Body of pancreas (tissue), 4 donors: ENCODE results near the gene KLHDC4.

Source experiments
- POLR2A ChIP-seq, 3 donors: fragments of 450-650 bp; IDR thresholded peaks; one replicate each; pipeline ENCODE4 v1.6.1; 2016; ENCODE audit warnings: antibody characterized with exemption in 3 of 3, mild to moderate bottlenecking in 2 of 3
- TF ChIP-seq, protein P1 (sequence below), 7 experiments: fragments of 450-650 bp in 4 of 7; fragments of 200-600 bp in 3 of 7; sonication (generic) in 3 of 7; IDR thresholded peaks; one replicate each; pipeline ENCODE4 v1.5.1; 2016 to 2019; ENCODE audit warnings: antibody characterized with exemption in 7 of 7

DNA sequence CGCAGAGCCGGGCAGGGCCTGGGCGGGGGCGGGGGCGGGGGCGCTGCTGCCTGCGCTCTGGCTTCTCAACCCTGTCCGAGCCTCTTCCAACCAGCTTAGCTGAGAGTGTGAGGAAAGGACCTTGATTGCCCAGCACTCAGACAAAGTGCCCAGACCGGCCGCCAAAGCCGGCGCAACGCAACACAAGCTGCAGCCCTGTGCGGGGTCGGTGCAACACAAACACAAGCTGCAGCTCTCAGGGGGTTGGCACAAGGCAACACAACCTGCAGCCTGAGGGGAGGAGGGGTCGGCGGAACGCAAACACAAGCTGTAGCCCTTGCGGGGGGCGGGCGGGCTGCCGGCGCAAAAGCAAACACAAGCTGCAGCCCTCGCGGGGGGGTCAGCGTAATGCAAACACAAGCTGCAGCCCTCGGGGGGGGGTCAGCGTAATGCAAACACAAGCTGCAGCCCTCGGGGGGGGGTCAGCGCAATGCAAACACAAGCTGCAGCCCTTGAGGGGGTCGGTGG, 60.0 kb downstream of the KLHDC4 start:
- TF ChIP-seq, protein P1, sequence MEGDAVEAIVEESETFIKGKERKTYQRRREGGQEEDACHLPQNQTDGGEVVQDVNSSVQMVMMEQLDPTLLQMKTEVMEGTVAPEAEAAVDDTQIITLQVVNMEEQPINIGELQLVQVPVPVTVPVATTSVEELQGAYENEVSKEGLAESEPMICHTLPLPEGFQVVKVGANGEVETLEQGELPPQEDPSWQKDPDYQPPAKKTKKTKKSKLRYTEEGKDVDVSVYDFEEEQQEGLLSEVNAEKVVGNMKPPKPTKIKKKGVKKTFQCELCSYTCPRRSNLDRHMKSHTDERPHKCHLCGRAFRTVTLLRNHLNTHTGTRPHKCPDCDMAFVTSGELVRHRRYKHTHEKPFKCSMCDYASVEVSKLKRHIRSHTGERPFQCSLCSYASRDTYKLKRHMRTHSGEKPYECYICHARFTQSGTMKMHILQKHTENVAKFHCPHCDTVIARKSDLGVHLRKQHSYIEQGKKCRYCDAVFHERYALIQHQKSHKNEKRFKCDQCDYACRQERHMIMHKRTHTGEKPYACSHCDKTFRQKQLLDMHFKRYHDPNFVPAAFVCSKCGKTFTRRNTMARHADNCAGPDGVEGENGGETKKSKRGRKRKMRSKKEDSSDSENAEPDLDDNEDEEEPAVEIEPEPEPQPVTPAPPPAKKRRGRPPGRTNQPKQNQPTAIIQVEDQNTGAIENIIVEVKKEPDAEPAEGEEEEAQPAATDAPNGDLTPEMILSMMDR (IDR thresholded peaks at IDR 0.05) = no peak
- TF ChIP-seq POLR2A (IDR thresholded peaks at IDR 0.05) = no peak
